ENCODE data around the gene UNC119B. TPM values are rescaled to one million over a fixed set of nuclear protein-coding genes. Genes with fewer than 3 reads are reported as not detected.

The UNC119B gene
- total RNA-seq, 3 donors from 2014 or later, result 19.2 to 24.0 (median 22.0) TPM

DNA sequence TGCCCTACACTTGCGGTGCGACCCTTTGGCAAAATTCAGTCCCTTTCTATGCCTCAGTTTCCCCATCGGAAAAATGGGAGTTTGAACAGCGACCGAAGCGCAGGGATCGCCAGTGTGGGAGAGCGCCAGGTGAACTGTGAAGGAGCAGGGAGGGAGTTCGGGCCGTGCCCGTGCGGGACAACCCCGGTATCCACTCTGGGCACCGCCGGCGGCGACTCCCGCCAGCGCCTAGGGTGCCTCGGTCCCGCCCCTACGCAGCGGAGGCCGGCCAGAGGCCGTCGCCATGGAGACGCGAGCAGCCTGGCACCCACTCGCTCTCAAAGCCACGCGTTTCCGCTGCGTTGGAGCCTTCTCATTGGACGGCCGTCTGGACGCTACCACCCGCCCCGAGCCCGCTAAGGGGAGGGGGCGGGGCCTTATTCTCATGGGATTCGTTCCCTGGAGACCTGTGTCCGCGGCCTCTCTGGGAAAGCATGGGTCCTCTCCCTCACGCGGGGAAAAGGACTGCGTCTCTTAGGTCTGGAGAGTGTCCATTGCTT, 24.0 kb upstream of the UNC119B start:
- TF ChIP-seq CTCF (IDR thresholded peaks at IDR 0.05) (no peak), POLR2AphosphoS5 (IDR thresholded peaks at IDR 0.05) (peak in 2 of 3 donors; percentile 52 to 90)
- no peaks in the 10 kb centered on the region for H3K9me3 ChIP-seq
- H3K4me3 ChIP-seq, result peak overlapping the region; percentile 66 to 93 (median 72)
- no peaks in the 10 kb centered on the region for H3K27me3 ChIP-seq
- H3K27ac ChIP-seq, result peak overlapping the region; percentile 91 to 93
- peak; percentile 95 to 97 for DNase-seq (ENCODE audit: low spot score in 2 of 2)
- intact Hi-C loops (cut with DNase I; ENCODE audit: low total_unique reads), result no loop called here
- peaks cover 5 to 10% of the 10 kb centered on the region in 2 donors for H3K4me1 ChIP-seq
- H3K36me3 ChIP-seq, result no peaks in the 10 kb centered on the region

GRCh38 chr12:120686690-120687577, 23.3 kb upstream of the UNC119B start, which contains the start of gene MLEC:
Gene MLEC (plus strand): TSS chr12:120687149. CDS start chr12:120687297, 148 bp downstream.
- Histone ChIP-seq H3K4me3 (peak within 1 kb of the TSS; percentile 66 to 93 (median 72)), H3K9me3 (no peaks in the 10 kb centered on the region), H3K4me1 (peaks cover 5 to 10% of the 10 kb centered on the region in 2 donors), H3K27ac (peak within 1 kb of the TSS; percentile 91 to 93), H3K36me3 (no peaks in the 10 kb centered on the region), H3K27me3 (no peaks in the 10 kb centered on the region)
- intact Hi-C loops (cut with DNase I; ENCODE audit: low total_unique reads), result no loop called here
- peak; percentile 44 to 63 (median 57) for TF ChIP-seq POLR2AphosphoS5 (IDR thresholded peaks at IDR 0.05)
- peak; percentile 40 for TF ChIP-seq POLR2A (IDR thresholded peaks at IDR 0.05)
- peak in 1 of 3 donors; percentile 6 for TF ChIP-seq CTCF (IDR thresholded peaks at IDR 0.05)
- peak; percentile 99 for DNase-seq (ENCODE audit: low spot score in 2 of 2)

DNA sequence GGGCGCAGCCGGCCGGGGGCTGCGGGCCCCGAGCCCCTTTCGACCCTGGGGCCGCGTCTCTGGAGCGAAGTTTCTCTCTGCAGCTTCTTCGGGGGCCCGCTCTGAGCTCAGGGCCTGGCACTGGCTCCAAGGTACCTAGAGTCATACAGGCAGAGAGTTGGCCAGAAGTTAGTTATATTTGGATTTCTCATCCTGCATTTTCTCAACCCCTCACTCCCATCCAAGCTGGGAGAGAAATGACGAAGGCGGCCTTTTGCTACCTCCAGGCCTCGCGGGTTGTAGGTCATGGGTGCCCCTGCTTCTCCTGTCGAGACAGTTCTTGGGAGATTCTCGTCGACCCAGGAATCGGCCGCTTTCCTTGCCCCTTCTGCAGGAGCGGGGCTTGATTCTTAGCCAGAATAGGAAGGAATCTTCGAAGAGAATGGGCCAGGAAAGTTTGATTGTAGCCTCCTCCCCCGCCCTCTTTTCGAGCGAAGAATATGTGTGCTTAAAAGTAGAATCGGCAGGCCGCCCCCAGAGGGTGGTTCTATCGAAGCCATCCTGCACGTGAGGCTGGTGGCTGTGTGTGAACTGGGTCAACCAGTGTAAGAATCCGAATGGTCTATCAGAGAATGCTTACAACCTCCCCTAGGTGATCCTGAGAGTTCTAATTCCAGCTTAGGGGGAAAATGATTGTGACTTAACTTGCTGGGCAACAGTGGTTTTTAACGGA, 22.5 kb upstream of the UNC119B start:
- Histone ChIP-seq H3K9me3 (no peaks in the 10 kb centered on the region), H3K27ac (peak overlapping the region; percentile 91 to 93), H3K4me1 (peaks cover 5 to 10% of the 10 kb centered on the region in 2 donors), H3K36me3 (no peaks in the 10 kb centered on the region), H3K4me3 (peak overlapping the region; percentile 66 to 93 (median 72)), H3K27me3 (no peaks in the 10 kb centered on the region)
- no peak for DNase-seq (ENCODE audit: low spot score in 2 of 2)
- intact Hi-C loops (cut with DNase I; ENCODE audit: low total_unique reads), result no loop called here
- TF ChIP-seq CTCF (IDR thresholded peaks at IDR 0.05) (no peak), POLR2A (IDR thresholded peaks at IDR 0.05) (no peak), POLR2AphosphoS5 (IDR thresholded peaks at IDR 0.05) (no peak)

DNA sequence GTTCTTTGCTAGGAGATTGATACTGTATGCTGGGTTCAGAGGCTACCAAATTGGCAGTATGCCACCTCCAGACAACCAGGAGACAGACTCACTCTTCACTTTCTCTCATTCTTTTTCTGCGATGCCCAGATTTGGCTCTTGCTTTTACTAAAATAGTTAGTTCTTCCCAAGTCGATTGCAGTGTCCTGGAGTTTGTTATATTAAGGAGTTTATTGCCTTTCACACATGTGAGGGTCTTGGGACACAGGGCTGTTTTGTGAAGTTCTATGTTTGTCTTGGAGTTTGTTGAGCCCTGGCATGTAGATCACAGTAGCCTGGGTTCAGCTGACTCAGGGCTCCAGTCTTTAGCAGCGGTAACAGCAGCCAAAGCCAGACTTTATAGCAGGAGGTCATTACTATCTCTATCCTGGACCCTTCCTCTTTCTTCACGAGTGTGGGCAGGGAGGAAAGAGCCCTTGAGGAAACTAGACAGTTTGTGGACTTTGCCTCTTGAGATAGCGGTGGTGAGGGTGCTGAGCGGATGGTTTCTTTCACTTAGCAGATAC, 21.7 kb upstream of the UNC119B start:
- Histone ChIP-seq H3K27me3 (no peaks in the 10 kb centered on the region), H3K9me3 (no peaks in the 10 kb centered on the region), H3K4me1 (peaks cover 5 to 10% of the 10 kb centered on the region in 2 donors), H3K27ac (no peak overlapping the region), H3K36me3 (no peaks in the 10 kb centered on the region), H3K4me3 (peak overlapping the region; percentile 66 to 93 (median 72))
- TF ChIP-seq CTCF (IDR thresholded peaks at IDR 0.05) (no peak), POLR2AphosphoS5 (IDR thresholded peaks at IDR 0.05) (no peak), POLR2A (IDR thresholded peaks at IDR 0.05) (no peak)
- DNase-seq (ENCODE audit: low spot score in 2 of 2), result no peak
- intact Hi-C loops (cut with DNase I; ENCODE audit: low total_unique reads), result no loop called here
